HG03460 (cell line): ENCODE results near the gene SLC39A13.

Source experiments
- ATAC-seq: cut with Tn5 transposase; IDR thresholded peaks from one replicate; pipeline ENCODE4 v1.9.1; 2021; ENCODE audit not compliant: unreplicated experiment

Gene SLC39A13

GRCh38 chr11:47383071-47383470 lies 25.3 kb upstream of the SLC39A13 start:
- no peak for ATAC-seq

GRCh38 chr11:47384498-47384897 lies 23.9 kb upstream of the SLC39A13 start:
- no peak for ATAC-seq

GRCh38 chr11:47387944-47388696 lies 20.3 kb upstream of the SLC39A13 start:
- no peak for ATAC-seq

- ATAC-seq = no peak
These were observed 19.5 kb upstream of the SLC39A13 start for GRCh38 chr11:47388697-47389576.

- ATAC-seq = no peak
These were observed 18.6 kb upstream of the SLC39A13 start for GRCh38 chr11:47389577-47390421.

GRCh38 chr11:47390422-47390760 lies 18.0 kb upstream of the SLC39A13 start:
- ATAC-seq = no peak

GRCh38 chr11:47391077-47391583 lies 17.3 kb upstream of the SLC39A13 start:
- no peak for ATAC-seq

- ATAC-seq = no peak
These were observed 16.5 kb upstream of the SLC39A13 start for GRCh38 chr11:47391711-47392432.

- no peak for ATAC-seq
These were observed 15.7 kb upstream of the SLC39A13 start for GRCh38 chr11:47392546-47393162.

- ATAC-seq = no peak
These were observed 15.0 kb upstream of the SLC39A13 start for GRCh38 chr11:47393163-47394049.

GRCh38 chr11:47394050-47394321 lies 14.4 kb upstream of the SLC39A13 start:
- ATAC-seq = no peak

GRCh38 chr11:47394322-47395222 lies 13.8 kb upstream of the SLC39A13 start:
- no peak for ATAC-seq

GRCh38 chr11:47395223-47396048 lies 13.0 kb upstream of the SLC39A13 start:
- no peak for ATAC-seq

GRCh38 chr11:47396049-47396320 lies 12.4 kb upstream of the SLC39A13 start:
- ATAC-seq = no peak

- no peak for ATAC-seq
These were observed 10.4 kb upstream of the SLC39A13 start for GRCh38 chr11:47398011-47398410.

GRCh38 chr11:47398551-47398950 lies 9.8 kb upstream of the SLC39A13 start:
- no peak for ATAC-seq

- peak; percentile 47 for ATAC-seq
These were observed 8.3 kb upstream of the SLC39A13 start for GRCh38 chr11:47399860-47400767.
